GM03348 (cell line): ENCODE data around the gene NINL.
"Not testable (repeated sequence)": the region's sequence is repeated elsewhere in the genome, so short reads cannot be mapped to it uniquely, and the experiment has no call there.

Experiments used
- DNase-seq: peaks from one replicate; pipeline ENCODE4 v3.0.0; 2012; ENCODE audit warnings: low spot score

NINL gene

DNA sequence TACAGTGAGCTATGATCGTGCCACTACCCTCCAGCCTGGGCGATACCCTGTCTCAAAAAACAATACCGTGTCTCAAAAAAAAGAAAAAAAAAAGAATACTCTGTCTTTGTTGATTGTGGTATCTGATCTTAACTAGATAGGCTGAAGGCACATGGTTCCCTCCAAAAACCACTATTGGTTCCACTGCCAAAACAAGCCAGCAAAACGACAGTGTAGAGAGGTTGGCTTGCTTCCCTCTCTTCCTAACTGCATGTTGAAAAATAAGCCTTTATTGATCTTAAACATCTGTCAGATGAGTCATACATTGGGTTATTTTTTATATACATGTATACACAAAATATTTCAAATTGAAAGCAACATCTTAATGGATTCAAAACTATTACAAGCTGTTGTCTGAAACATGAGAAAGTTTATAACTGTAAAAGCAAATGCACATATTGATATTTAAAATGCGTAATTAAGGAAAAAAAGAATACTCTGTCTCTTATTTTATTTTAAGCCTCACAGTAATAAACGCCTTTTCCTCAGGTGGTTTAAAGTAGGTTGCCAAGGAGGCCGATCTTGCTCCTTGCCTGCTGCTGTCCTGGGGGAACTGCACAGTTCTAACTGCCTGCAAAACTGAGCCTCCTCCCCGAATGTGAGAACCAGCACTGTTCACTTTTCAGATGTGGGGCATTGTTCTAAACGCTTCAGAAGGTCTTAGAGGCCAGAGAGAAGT is 7.0 kb upstream of the NINL start:
- DNase-seq, result no peak

DNA sequence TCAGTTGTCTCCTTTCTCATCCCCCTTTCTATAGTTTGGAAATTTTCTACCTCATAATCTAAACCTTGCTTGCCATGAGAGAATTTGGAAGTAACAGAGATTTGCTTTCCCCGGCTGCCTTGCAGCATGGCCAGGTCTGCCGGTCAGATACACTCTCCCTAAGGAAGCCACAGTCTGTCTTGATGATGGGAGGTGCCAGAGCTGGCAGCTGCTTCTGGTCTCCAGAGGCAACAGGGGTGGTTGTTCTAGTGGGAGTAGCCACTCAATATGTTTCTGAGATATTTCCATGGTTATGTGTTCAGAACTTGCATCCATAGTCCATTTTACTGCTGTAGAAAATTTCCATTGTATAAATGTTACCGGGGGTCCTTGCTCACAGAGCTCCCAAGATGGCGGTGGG is 5.4 kb upstream of the NINL start:
- DNase-seq, result not testable (repeated sequence)

DNA sequence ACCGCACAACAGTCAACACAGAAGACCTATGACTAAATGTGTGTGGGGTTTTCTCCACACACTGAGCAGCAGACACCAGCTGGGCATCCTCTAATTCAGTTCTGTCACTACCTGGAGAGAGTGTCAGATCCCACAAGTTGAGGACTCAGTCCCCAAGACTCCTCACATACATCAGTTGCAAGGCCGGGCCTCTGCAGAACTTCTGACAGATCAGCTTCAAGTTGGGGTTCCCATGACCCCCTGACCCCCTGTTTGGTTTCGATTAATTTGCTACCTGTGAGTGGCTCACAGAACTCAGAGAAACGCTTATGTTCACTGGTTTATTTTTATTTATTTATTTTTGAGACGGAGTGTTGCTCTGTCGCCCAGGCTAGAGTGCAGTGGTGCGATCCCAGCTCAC is 3.2 kb upstream of the NINL start:
- DNase-seq, result no peak

DNA sequence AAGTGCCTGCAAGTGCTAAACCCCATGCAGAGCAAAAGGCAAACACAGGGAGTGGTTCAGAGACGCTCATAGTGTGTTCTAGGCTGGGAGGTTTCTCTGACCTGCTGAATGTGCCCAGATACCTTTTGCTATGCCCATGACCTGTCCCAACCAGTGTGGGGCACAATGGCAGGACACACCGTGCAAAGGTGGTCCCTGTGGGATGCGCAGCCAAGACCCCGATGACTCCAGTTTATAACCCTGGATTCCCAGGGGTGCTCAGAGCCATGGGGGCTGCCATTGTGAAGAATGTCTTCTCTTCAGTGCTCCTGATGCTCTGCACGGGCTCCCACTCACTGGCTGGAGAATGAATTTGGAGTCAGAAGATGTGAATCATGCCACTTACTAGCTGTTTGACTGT is 2.2 kb upstream of the NINL start:
- DNase-seq, result no peak

GRCh38 chr20:25586877-25587276 is 1.5 kb upstream of the NINL start:
- DNase-seq, result no peak

- not testable (repeated sequence) for DNase-seq
Measured at GRCh38 chr20:25583607-25584006, 1.7 kb downstream of the NINL start.

DNA sequence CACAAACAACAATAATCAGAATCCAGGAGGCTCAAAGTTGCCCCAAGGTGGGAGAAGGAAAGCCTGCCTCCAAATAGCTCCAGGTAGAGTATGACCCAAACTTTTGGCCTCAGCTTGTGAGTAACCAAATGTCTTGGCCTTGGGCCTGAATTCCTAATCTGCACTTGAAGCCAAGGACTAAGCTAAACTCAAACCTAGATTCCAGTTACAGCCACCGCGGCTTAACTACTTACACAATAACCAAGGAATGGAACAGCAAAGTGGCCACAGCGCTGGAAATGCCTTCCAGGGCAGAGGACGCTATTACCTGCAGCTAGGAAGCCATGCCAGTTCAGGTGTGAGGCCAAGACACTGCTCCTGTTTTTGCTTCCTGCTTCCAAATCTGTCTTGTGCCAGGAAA is 4.6 kb downstream of the NINL start:
- no peak for DNase-seq

DNA sequence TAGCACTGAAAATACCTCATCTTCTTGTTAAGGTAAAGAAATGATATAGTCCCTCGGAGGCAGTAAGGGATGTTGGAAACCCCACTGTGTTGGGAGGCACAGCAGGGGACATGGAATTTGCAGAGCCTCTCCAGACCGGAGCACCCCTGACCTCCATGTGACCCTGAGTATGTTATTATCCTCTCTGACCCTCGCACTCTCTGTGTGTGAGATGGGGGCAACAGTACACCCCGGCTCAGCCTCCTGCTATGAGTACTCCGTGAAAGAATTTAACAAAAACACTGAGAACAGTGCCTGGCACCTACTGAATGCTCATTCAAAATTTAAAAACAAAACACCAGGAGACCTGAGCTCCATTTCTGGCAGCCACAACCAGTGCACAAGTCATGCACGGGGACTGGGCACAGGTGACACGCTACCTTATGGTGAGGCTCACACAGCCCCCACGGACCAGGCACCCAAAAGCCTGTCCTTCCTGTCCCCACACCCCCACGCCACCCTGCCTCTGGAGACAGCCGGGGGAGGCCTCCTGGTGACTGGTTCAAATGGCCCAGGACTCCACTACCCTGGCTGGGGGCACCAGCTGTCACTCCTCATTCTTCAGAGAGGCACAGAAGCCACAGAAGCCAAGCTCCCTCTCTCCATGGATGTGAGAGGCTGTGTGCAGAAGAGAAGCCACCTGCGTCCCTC is 6.1 kb downstream of the NINL start:
- no peak for DNase-seq

DNA sequence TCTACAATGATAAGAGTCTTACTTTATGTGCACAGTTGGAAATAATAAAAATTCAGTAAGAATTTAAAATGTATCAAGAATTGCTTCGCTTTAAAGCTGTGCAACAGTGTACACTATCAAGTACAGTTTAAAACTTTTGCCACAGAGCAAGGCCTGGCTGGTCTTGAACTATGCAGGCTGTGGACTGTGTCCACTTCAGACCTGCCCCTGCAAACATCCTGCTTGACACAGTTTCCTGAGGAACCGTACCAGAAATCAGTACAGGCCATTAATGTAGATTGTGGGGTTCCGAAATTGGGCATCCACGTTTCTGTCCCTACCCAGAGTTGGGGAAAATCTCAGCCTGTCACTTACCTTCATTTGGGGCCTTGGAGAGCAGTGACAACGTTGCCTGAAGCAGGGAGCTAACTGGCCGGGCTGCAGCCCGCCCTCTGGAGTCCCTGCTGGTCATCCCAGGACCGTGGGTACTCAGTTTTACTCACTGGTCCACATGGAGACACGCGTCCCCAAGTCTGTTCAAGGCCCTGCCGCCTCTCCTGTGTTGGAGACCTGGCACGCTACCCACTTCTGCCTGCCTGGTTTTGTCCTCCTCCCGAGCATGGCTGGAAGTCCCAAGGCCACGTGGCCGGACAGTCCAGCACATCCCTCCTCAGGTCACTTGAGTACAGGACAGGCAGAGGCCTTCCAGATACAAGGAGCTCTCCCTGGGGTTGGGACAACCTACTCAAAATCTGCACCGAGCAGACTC is 8.4 kb downstream of the NINL start:
- DNase-seq, result no peak

- DNase-seq, result no peak
Measured at GRCh38 chr20:25574411-25574810, 10.9 kb downstream of the NINL start.

- DNase-seq, result peak; percentile 37
Measured at GRCh38 chr20:25573288-25574251, 11.8 kb downstream of the NINL start.

- no peak for DNase-seq
Measured at GRCh38 chr20:25571817-25572216, 13.5 kb downstream of the NINL start.

DNA sequence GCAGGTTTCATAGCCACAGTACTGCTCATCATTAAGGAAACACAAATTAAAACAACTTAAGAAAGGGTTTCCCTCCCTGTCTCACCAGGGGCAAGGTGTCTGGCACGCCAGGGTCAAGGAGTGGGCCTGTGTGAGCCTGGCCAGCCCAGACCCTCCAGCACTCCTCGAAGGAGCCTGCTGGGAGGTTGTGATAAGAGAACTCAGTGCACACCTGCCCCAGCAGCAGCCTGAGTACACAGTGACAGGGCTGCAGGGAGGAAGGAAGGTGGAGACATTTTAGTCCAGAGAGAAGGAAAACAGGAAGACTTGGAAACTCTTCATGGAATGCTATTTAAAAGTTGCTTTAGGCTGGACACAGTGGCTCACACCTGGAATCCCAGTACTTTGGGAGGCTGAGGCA is 14.1 kb downstream of the NINL start:
- no peak for DNase-seq

DNA sequence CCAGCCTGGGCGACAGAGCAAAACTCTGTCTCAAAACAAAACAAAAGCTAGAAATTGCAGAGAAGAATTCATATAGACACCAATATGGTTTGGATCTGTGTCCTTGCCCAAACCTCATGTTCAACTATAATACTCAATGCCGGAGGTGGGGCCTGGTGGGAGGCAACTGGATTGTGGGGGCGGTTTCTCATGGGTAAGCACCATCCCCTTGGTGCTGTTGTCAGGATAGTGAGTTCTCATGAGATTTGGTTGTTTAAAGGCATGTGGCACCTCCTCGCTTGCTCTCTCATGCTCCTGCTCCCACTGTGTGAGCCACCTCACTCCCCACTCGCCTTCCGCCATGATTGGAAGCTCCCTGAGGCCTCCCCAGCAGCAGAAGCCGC is 15.2 kb downstream of the NINL start:
- DNase-seq, result no peak

DNA sequence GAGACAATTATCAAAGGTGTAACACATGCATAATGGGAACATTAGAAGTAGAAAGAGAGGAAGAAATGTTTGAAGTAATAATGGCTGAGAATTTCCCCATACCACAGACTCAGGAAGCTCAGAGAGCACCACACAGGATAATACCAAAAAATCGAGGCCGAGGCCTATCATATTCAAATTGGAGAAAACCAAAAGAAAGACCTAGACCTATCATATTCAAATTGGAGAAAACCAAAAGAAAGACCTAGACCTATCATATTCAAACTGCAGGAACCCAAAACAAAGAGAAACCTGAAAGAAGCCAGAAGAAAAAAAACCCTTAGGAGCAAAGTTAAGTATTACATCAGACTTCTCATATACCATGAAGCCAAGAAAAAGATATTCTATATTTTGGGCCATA is 18.0 kb downstream of the NINL start:
- DNase-seq, result no peak

DNA sequence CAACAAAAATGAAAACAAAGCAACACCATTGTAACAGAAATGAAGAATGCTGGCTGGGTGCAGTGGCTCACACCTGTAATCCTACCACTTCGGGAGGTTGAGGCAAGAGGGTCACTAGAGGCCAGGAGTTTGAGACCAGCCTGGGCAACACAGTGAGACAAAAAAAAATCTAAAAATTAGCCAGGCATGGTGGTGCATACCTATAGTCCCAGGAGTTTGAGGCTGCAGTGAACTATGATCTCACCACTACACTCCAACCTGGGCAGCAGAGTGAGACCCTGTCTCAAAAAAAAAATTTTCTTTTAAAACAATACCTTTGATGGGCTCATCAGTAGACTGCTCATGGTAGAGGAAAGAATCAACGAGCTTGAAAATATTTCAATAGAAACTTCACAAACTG is 18.5 kb downstream of the NINL start:
- DNase-seq, result no peak

- DNase-seq, result no peak
Measured at GRCh38 chr20:25565578-25566157, 19.7 kb downstream of the NINL start.

DNA sequence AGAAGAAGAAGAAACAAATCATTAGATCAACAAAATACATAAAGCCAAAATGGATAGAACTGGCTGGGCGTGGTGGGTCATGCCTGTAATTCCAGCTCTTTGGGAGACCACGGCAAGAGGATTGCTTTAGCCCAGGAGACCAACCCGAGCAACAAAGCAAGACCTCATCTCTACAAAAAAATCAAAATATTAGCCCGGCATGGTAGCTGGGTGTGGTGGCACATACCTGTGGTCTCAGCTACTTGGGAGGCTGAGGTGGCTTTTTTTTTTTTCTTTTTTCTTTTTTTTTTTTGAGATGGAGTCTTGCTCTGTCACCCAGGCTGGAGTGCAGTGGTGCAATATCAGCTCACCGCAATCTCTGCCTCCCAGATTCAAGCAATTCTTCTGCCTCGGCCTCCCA is 21.5 kb downstream of the NINL start:
- no peak for DNase-seq

DNA sequence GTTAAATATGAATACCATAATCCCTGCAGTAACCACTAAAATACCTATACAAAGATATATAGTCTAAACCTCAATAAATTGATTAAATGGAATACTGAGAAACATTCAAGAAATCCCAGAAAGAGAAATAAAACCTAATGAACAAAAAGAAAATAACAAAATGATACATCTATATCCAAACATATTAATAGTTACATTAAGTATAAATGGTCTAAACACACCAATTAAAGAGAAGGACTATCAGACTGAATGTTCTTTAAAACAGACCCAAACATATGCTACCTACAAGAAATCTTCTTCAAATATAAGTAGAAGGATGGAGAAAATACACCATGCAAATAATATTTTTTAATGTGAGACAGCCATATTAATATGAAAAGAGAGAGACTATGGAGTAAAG is 22.0 kb downstream of the NINL start:
- no peak for DNase-seq

GRCh38 chr20:25561771-25562170 is 23.6 kb downstream of the NINL start:
- DNase-seq, result not testable (repeated sequence)

- DNase-seq, result peak; percentile 67
Measured at GRCh38 chr20:25553819-25554296, 31.5 kb downstream of the NINL start.

DNA sequence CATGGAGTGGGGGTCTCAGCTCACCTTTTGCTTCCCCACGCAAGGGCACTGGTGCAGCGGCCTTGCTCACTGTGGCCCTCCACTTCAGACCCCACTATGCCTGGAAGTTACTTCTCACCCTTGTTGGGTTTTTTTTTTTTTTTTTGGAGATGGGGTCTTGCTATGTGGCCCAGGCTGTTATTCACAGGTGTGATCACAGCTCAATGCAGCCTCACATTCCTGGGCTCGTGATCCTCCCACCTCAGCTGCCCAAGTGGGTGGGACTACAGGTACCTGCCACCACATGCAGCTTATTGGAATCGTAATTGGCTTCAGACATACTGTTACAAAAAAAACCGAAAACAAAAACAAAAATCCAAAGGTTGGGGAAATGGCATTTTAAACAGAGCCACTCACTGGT is 32.4 kb downstream of the NINL start:
- no peak for DNase-seq
